Karpas-422 (cell line): Measurements from ENCODE around the gene PPIA. TPM values are rescaled to one million over a fixed set of nuclear protein-coding genes. Genes with fewer than 3 reads are reported as not detected.
"Not testable (repeated sequence)": the region's sequence is repeated elsewhere in the genome, so short reads cannot be mapped to it uniquely, and the experiment has no call there.

Experiments used
- DNase-seq: peaks from one replicate; pipeline ENCODE4 v3.0.0-alpha.2; 2015
- H2AFZ ChIP-seq: fragments of 200-600 bp; sonication (generic); 2 replicates; pipeline ENCODE4 v1.6.1; 2014; ENCODE audit warnings: antibody characterized with exemption, low read length, mixed read lengths
- H3K27ac ChIP-seq: fragments of 200-600 bp; sonication (generic); 2 replicates; pipeline ENCODE4 v1.5.1; 2014; ENCODE audit warnings: mild to moderate bottlenecking, low read length, moderate library complexity
- H3K27me3 ChIP-seq: fragments of 200-600 bp; sonication (generic); 2 replicates; pipeline ENCODE4 v1.6.1; 2014; ENCODE audit warnings: low read length, mixed read lengths
- H3K36me3 ChIP-seq: fragments of 200-600 bp; sonication (generic); 2 replicates; pipeline ENCODE4 v1.6.1; 2014; ENCODE audit warnings: low read length, mixed read lengths; ENCODE audit not compliant: insufficient read depth
- H3K4me1 ChIP-seq: fragments of 200-600 bp; sonication (generic); 2 replicates; pipeline ENCODE4 v1.6.1; 2014; ENCODE audit warnings: mild to moderate bottlenecking, low read length, mixed read lengths
- H3K4me2 ChIP-seq: fragments of 200-600 bp; sonication (generic); 2 replicates; pipeline ENCODE4 v1.6.1; 2014; ENCODE audit warnings: low read length, low read depth, mild to moderate bottlenecking; ENCODE audit not compliant: poor library complexity, severe bottlenecking
- H3K4me3 ChIP-seq: fragments of 200-600 bp; sonication (generic); 2 replicates; pipeline ENCODE4 v1.5.1; 2014; ENCODE audit warnings: mild to moderate bottlenecking, antibody characterized with exemption, low read length, mixed read lengths
- H3K79me2 ChIP-seq: fragments of 200-600 bp; sonication (generic); 2 replicates; pipeline ENCODE4 v1.6.1; 2014; ENCODE audit warnings: mild to moderate bottlenecking, low read length, mixed read lengths
- H3K9ac ChIP-seq: fragments of 200-600 bp; sonication (generic); 2 replicates; pipeline ENCODE4 v1.6.0; 2014; ENCODE audit warnings: low read length
- H3K9me2 ChIP-seq: fragments of 200-600 bp; sonication (generic), shearing (Covaris generic); replicated peaks from 2 replicates; pipeline ENCODE4 v1.6.0; 2014; ENCODE audit warnings: mild to moderate bottlenecking, low read length, moderate library complexity; ENCODE audit not compliant: insufficient read depth
- H3K9me3 ChIP-seq: fragments of 300-700, 200-600 bp; sonication (generic); 2 replicates; pipeline ENCODE4 v1.6.1; 2014; ENCODE audit warnings: low read length, mixed read lengths
- H4K20me1 ChIP-seq: fragments of 200-600 bp; sonication (generic); 2 replicates; pipeline ENCODE4 v1.6.1; 2014; ENCODE audit warnings: mild to moderate bottlenecking, antibody characterized with exemption, low read length, low read depth; ENCODE audit not compliant: insufficient read depth
- total RNA-seq: library from RNA; depleted of rRNA; stranded (reverse); fragments of >200 nt; shearing (Covaris generic); gene quantifications from 2 replicates; pipeline ENCODE4 v1.2.3, GENCODE V29; 2014; ENCODE audit warnings: low replicate concordance

PPIA gene
- total RNA-seq, 1 experiment from 2014 or later = 3,564 TPM

- H3K27me3 ChIP-seq, H3K4me2 ChIP-seq, H2AFZ ChIP-seq, H3K4me3 ChIP-seq, H3K9me3 ChIP-seq, H3K9ac ChIP-seq, H3K9me2 ChIP-seq, H3K27ac ChIP-seq, DNase-seq: not testable (repeated sequence)
- H3K4me1 ChIP-seq = peaks cover 21% of the 10 kb centered on the region
- H3K36me3 ChIP-seq = peaks cover 40% of the 10 kb centered on the region
- H3K79me2 ChIP-seq = peaks cover 82% of the 10 kb centered on the region
- H4K20me1 ChIP-seq = peaks cover 11% of the 10 kb centered on the region; the same call in 1 of the 2 replicates
Measured at GRCh38 chr7:44843440-44843839, 47.0 kb downstream of the PPIA start.

- Histone ChIP-seq H3K4me3 (peak overlapping the region; percentile 82), H3K4me1 (peaks cover 31% of the 10 kb centered on the region), H3K9me2 (no peaks in the 10 kb centered on the region), H4K20me1 (peaks cover 11% of the 10 kb centered on the region; the same call in 1 of the 2 replicates), H3K4me2 (peak overlapping the region; percentile 76), H3K36me3 (peaks cover 30% of the 10 kb centered on the region), H2AFZ (no peak overlapping the region), H3K27ac (peak overlapping the region; percentile 86), H3K9ac (peak overlapping the region; percentile 86), H3K79me2 (peaks cover 69% of the 10 kb centered on the region), H3K9me3 (no peaks in the 10 kb centered on the region), H3K27me3 (no peaks in the 10 kb centered on the region)
- DNase-seq = no peak
Measured at GRCh38 chr7:44845451-44845850, 49.0 kb downstream of the PPIA start.

- Histone ChIP-seq H3K79me2 (peaks cover 60% of the 10 kb centered on the region), H3K9ac (peak overlapping the region; percentile 86), H3K4me1 (peaks cover 31% of the 10 kb centered on the region), H3K27ac (peak overlapping the region; percentile 86), H3K4me3 (peak overlapping the region; percentile 82), H3K36me3 (peaks cover 21% of the 10 kb centered on the region), H3K4me2 (peak overlapping the region; percentile 76), H4K20me1 (peaks cover 11% of the 10 kb centered on the region; the same call in 1 of the 2 replicates)
- not testable (repeated sequence) for DNase-seq, H3K9me2 ChIP-seq, H3K27me3 ChIP-seq, H3K9me3 ChIP-seq, H2AFZ ChIP-seq
Measured at GRCh38 chr7:44846390-44846789, 49.9 kb downstream of the PPIA start.

- peak overlapping the region; percentile 82 for H3K4me3 ChIP-seq
- H3K9me2 ChIP-seq = no peaks in the 10 kb centered on the region
- peak; percentile 50 for DNase-seq
- no peaks in the 10 kb centered on the region for H3K27me3 ChIP-seq
- no peaks in the 10 kb centered on the region for H3K9me3 ChIP-seq
- H4K20me1 ChIP-seq = peaks cover 11% of the 10 kb centered on the region; the same call in 1 of the 2 replicates
- peaks cover 17% of the 10 kb centered on the region for H3K36me3 ChIP-seq
- H3K27ac ChIP-seq = peak overlapping the region; percentile 86
- no peak overlapping the region for H2AFZ ChIP-seq
- H3K4me1 ChIP-seq = peaks cover 31% of the 10 kb centered on the region
- H3K9ac ChIP-seq = peak overlapping the region; percentile 86
- H3K79me2 ChIP-seq = peaks cover 54% of the 10 kb centered on the region
- peak overlapping the region; percentile 76 for H3K4me2 ChIP-seq
Measured at GRCh38 chr7:44846816-44847508, 50.5 kb downstream of the PPIA start.

- Histone ChIP-seq H3K9me3 (no peaks in the 10 kb centered on the region), H3K36me3 (peaks cover 12% of the 10 kb centered on the region), H3K27ac (peak overlapping the region; percentile 86), H3K9ac (peak overlapping the region; percentile 86), H3K4me2 (peak overlapping the region; percentile 76), H3K4me3 (peak overlapping the region; percentile 82), H3K79me2 (peaks cover 49% of the 10 kb centered on the region), H3K9me2 (no peaks in the 10 kb centered on the region), H3K27me3 (no peaks in the 10 kb centered on the region), H2AFZ (no peak overlapping the region), H4K20me1 (peaks cover 11% of the 10 kb centered on the region; the same call in 1 of the 2 replicates), H3K4me1 (peaks cover 31% of the 10 kb centered on the region)
- peak; percentile 95 for DNase-seq
Measured at GRCh38 chr7:44847509-44847919, 51.0 kb downstream of the PPIA start.

GRCh38 chr7:44847920-44848634 lies 51.6 kb downstream of the PPIA start, which contains the start of gene H2AZ2:
Gene H2AZ2, minus strand, starts transcription at chr7:44848087. Its CDS starts 116 bp downstream, at chr7:44847971.
- DNase-seq = peak; percentile 100
- H3K9me3 ChIP-seq = no peaks in the 10 kb centered on the region
- H3K79me2 ChIP-seq = peaks cover 44% of the 10 kb centered on the region
- H3K9ac ChIP-seq = peak within 1 kb of the TSS; percentile 86
- peaks cover 9% of the 10 kb centered on the region; the same call in 1 of the 2 replicates for H3K36me3 ChIP-seq
- H3K4me2 ChIP-seq = peak within 1 kb of the TSS; percentile 87
- peaks cover 31% of the 10 kb centered on the region for H3K4me1 ChIP-seq
- no peaks in the 10 kb centered on the region for H3K27me3 ChIP-seq
- peak within 1 kb of the TSS; percentile 86 for H3K27ac ChIP-seq
- peak within 1 kb of the TSS; percentile 83 for H3K4me3 ChIP-seq
- H4K20me1 ChIP-seq = peaks cover 11% of the 10 kb centered on the region; the same call in 1 of the 2 replicates
- peak within 1 kb of the TSS; percentile 91 for H2AFZ ChIP-seq
- H3K9me2 ChIP-seq = no peaks in the 10 kb centered on the region

GRCh38 chr7:44849259-44849884 lies 52.9 kb downstream of the PPIA start:
- H3K27me3 ChIP-seq = no peaks in the 10 kb centered on the region
- DNase-seq = no peak
- H3K79me2 ChIP-seq = peaks cover 31% of the 10 kb centered on the region
- no peaks in the 10 kb centered on the region for H3K9me3 ChIP-seq
- H3K9ac ChIP-seq = peak overlapping the region; percentile 86
- peak overlapping the region; percentile 87 for H3K4me2 ChIP-seq
- no peaks in the 10 kb centered on the region for H3K9me2 ChIP-seq
- H3K27ac ChIP-seq = no peak overlapping the region
- peaks cover 11% of the 10 kb centered on the region; the same call in 1 of the 2 replicates for H4K20me1 ChIP-seq
- peaks cover 31% of the 10 kb centered on the region for H3K4me1 ChIP-seq
- H2AFZ ChIP-seq = no peak overlapping the region
- H3K36me3 ChIP-seq = no peaks in the 10 kb centered on the region
- H3K4me3 ChIP-seq = peak overlapping the region; percentile 83
